GM18867 (cell line): ENCODE results near the gene PUM2.
"Not testable (repeated sequence)": the region's sequence is repeated elsewhere in the genome, so short reads cannot be mapped to it uniquely, and the experiment has no call there.

Experiments
- ATAC-seq: cut with Tn5 transposase; IDR thresholded peaks from one replicate; pipeline ENCODE4 v1.9.1; 2021; ENCODE audit warnings: mild to moderate bottlenecking, moderate library complexity; ENCODE audit not compliant: unreplicated experiment

Gene PUM2

DNA sequence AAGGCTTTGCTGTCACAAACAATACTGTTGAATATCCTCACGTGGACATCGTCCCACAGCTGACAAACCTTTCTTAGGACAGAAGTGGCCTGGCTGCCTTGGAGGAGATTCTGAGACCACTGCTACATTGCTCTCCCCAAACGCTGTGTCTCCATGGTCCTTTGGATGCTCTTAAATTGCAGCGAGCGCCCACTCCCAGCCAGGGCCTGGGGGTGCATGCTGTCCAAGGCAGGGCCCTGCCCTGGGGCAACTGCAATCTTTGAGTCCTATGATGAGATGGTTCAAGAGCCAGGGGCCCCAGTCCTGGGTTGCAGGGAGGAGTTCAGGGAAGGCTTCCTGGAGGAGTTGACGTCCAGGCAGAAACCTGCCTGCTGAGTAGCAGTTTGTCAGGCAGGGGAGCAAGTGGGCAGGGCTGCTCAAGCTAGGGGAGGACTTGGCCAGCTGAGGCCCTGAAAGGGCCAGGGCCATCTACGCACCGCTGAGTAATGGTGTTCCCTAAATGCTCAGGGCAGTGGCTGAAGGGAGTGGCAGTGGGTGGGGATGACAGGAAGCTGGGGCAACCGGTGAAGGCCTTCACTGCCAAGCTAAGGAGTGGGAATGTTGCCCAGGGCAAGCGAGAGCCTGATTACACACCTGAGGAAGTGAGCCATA is 114.9 kb downstream of the PUM2 start:
- no peak for ATAC-seq

DNA sequence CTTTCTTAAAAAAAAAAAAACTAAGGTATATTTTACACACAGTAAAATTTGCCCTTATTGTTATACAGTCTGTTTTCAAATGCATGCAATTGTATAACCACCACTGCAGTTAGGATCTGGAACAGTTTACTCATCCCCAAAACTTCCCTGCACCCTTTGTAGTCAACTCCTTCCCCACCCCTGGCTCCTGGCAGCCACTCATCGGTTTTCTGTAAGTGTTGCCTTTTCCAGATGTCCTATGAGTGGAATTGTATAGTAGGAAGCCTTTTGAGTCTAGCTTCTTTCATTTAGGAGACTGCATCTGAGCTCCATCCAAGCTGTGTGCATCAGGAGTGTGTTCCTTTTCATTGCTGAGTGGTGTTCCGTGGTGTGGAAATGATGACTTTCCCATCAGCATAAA is 116.0 kb downstream of the PUM2 start:
- not testable (repeated sequence) for ATAC-seq

DNA sequence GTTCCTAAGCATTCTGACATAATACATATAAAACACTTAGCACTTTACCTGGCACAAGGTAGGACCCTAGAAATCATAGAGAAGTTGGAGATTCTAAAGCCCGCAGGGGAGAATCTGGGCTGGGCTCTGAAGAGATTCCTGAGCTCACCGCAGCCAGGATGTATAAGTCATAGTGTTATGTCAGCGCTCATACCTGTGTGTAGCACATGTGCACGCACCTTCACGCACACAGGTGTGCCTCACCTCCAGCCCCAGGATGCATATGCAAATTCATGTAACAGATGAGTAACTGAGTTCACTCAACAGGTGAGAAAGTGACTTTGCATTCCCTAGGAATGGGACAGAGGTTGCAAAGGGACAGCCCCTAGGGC is 117.8 kb downstream of the PUM2 start:
- ATAC-seq, result no peak

DNA sequence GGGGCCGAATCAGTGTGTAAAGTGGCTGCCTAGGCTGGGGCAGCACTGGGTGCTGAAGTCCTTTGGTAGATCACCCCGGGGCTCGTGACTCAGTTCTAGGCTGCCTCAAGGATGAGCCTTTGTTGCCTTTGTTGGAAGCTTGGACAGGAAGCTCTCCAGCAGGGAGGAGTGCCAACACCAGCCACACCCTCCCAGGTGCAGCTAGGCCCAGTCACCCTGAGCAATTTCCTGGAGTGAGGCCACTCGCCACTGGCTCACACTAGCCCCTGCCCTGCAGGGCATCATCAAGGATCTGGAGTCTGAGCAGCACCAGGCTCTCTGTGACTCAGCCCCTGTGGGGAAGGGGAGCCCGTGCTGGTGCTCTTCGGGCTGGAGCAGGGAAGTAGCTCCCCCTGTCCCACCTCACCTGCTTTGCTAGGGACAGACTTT is 119.0 kb downstream of the PUM2 start:
- ATAC-seq, result no peak

DNA sequence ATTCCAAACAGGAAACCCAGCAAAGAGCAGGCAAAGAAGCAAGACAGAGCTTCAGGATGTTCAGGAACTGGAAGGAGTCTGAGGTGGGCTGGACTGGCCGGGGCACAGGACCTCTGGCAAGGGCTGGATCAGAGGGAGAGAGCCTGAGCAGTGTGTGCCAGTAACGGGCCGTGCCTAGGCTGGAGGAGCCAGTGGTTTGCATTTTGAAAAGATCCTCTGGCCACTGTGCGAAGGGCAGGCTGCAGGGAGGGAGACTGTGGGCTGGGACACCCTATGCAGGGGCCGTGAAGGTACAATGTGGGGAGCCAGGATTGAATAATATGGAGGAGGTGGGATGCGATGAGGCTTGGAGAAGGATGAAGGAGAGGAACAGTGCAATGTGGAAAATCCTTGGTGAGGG is 119.5 kb downstream of the PUM2 start:
- ATAC-seq, result no peak

DNA sequence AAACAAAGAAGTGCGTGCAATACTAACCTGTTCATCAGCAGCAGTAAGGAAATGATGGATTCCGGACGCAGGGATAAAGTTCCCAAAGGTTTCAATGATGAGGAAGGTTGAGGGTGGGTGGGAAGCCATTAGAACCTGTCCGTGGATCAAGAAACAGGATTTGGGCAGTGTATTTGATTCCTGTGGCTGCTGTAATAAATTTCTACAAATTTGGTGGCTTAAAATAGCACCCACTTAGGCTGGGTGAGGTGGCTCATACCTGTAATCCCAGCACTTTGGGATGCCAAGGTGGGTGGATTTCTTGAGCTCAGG is 120.6 kb downstream of the PUM2 start:
- no peak for ATAC-seq

DNA sequence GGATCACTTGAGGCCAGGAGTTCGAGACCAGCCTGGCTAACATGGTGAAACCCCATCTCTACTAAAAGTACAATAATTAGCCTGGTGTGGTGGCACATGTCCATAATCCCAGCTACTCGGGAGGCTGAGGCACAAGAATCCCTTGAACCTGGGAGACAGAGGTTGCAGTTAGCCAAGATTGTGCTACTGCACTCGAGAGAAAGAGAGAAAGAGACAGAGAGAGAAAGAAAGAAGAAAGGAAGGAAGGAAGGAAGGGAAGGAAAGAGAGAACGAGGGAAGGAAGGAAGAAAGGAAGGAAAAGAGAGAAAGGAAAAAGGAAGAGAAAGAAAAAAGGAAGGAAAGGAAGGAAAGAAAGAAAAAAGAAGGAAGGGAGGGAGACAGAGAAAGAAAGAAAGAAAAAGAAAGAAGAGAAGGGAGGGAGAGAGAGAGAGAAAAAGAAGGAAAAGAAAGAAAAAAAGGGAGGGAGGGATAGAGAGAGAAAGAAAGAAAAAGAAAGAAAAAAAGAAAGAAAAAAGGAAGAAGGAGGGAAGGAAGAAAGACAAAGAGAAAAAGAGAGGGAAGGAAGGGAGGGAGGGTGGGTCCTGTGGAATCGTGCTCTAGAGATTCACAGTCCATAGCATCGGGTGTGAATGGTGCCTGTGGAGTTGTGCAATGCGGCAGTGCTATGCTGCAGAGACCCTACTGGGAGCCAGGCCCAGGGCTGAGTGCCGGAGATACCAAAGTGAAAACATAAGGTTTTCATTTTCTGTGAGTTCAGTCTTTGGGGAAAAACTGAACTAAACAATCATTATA is 121.1 kb downstream of the PUM2 start:
- no peak for ATAC-seq

DNA sequence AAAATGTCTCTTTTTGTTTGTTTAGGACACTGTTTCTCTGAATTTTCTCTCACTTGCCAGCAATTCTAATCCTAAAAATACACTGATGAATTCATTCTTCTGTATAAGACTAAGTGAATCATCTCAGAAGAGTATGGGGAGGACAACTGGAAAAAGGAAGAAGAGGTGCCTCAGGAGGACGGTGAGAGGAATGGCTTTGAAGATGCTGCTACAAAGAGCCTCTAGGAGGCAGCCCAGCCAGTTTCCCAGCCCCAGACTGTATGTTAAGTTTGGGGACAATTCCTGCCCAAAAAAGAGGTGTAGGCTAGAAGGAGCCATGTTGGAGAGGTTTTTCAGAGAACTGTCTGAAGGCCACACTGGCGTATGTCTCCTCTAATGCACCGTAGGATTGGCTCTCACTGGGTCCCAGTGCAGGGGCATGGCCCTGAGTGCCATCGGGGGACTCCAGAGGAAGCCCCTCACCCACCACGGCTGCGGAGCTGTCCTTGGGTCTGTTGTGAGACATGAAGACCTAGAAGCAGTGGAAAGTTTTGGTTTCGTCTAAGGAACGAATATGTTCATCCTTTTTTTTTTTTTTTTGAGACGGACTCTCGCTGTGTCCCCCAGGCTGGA is 122.6 kb downstream of the PUM2 start:
- no peak for ATAC-seq

DNA sequence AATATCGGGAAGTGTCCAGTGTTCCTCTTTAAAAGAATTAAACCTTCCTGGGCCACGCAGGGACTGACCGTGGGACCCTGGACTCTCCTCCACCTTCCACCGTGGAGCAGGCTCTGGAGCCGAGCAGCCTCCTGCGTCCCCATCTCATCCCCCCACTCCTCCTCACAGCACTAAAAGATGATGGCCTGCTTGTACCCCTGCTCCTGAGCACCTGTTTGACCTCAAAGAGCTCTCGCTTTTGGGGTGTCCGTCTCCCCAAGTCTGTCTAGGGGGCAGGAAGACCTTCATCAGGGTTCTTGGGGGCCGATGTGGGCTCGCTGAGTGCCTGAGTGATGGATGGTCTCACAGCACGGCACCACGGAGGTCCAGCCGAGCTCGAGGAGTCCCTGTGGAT is 124.5 kb downstream of the PUM2 start:
- no peak for ATAC-seq

DNA sequence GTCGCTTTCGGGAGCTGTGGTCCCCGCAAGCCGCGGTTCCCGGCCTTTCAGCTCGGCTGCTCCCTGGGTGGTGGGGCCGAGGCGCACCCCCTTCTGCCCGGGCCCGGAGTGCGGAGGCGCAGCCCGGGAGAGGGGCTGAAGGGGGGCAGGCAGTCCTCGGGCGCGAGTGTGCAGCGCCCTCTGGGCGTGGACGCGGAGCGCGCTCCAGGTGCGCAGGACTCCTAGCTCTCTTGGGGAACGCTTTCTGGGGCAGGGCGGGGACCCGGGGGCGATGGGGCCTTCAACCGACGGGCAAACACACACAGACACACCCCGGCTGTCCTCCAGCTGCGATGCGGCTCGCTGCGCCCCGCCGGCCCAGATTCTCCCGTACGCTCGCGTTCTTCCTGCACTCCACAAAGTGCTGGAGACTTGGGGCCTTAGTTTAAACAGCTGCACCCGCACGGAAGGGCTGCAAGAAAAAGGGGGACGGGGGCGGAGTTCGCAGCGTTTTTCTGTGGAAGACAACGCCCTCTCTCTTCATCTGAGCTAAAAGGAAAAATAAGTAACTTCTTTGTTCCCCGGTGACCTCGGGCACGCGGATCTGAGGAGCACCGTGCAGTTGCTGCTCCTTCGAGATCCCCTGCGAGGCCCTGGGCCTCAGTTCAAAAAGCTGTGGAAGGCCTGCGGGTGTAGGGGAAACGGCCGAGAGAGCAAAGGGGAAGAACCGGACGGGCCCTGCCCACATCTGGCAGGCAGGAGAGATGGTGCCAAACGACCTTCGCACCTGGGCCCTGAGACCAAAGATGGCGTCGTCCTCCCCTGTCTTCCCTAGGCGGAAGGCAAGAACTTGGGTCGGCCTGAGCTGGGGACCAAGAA is 125.1 kb downstream of the PUM2 start:
- peak; percentile 72 for ATAC-seq

DNA sequence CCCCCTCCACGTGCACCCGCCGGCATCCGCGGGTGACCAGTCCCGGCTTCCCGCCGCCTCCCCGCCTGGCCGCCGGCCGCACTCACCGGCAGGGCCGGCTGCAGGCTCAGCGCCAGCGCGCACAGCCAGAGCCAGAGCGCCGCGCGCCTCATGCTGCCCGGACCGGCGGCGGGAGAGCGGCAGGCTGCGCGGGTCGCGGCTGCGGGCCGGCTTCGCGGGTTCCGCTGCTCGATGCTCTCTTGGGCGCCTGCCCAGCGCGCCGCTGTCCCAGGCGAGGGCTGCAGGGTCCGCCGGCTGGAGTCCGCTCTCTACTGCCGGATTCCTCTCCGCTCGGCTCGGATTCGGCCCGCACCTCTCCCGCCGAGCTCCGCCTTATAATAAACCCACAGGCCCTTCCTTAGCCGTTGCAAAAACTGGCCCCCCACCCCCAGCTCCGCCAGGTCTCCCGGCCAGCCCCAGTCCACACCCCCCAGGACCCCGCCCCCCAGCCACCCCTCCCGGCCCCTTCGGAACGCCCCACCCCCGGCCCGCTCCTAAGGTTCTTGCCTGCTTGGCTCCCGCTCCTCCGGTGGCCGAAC is 125.8 kb downstream of the PUM2 start, which contains the start of gene SDC1:
Gene SDC1, minus strand, starts transcription at position 415 of the 578 bp plus-strand sequence. Its CDS starts 263 bp downstream, at position 152.
- ATAC-seq, result peak; percentile 24

DNA sequence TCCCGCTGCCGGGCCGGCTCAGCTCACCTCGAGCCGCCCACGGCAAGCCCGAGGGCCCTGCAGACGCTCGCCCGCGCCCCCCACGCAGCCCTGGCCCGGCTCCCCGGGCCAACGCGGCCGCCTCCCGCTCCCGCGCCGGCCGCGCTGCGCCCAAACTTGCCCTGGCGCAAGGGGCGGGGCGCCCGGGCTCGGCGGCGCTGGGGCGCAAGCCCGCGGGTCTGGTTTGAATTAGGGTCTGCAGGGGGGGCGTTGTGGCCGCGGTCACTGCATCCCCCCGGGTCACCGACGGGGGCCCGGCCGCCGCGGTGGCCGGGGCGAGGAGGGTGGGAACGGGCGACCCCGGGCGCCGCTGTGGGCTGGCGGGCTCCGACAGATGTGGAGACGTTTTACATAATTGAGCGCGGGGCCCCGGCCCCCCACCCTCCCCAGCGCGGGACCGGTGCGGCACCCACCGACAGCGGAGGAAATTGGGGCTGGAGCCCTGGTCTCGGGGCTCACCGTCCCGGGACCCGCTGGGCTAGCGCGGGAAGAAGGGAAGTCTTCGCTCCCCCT is 126.4 kb downstream of the PUM2 start:
- peak; percentile 30 for ATAC-seq

DNA sequence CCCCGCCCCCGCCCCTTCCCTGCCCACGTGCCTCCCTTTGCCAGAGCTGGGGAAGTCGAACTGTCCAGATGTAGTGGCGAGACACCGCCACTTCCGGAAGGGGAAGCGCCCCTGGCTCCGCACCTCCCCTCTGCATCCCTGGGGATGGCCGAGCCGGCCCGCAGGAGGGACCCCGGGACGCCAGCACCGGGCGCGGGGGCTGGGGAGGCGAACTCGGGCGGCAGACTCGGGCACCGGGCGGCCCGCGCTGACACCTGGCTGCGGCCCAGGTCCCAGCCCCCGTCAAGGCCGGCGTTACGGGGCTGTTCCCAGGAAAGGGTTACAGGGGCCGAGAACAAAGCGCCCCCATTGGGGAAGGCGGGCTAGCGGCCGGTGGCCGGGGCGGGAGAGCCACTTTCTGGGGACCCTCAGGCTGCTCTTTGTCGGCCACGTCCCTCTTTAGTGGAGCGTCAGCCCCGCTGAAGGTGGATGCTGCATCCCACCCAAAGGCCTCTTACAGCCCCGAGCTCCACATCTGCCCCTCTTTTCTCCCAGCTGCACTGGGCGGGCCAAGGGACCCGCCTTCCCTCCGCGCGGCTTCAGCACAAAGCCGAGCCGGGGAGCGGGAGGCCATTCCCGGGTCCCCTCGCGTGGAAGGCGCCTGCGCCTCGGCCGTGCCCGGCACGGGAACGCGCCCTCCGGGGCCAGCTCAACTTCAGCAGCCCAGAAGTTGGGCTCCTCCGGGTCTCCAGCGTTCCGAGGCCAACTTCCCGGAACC is 127.1 kb downstream of the PUM2 start:
- peak; percentile 18 for ATAC-seq

DNA sequence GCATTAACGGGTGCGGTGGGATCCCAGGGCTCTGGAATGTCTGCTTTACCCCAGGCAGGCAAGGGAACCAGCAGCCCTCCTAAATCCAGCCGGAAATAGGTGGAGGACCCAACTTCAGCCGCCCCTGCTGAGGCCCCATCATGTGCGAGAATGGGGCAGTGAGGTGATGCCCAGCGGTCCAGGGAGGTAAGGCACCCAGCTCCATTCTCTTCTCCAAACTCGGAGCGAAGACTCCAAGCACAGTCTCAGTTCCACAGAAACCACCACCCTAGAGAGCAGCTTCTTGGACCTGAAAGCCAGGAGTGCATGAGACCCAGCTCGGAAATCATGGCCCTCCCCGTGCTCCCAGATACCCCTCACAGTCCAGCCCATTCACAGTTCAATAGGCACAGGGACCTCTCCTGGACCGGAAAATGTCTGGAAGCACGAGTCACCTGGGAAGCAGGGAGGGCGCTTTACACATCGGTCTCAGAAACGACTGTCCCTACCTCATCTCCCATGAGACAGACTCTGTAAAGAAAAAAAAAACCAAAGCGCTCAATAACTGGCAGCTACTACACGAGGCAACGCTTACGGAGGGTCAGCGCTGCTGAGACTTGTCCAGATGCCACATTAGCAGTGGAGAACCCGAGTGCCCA is 127.8 kb downstream of the PUM2 start:
- no peak for ATAC-seq

DNA sequence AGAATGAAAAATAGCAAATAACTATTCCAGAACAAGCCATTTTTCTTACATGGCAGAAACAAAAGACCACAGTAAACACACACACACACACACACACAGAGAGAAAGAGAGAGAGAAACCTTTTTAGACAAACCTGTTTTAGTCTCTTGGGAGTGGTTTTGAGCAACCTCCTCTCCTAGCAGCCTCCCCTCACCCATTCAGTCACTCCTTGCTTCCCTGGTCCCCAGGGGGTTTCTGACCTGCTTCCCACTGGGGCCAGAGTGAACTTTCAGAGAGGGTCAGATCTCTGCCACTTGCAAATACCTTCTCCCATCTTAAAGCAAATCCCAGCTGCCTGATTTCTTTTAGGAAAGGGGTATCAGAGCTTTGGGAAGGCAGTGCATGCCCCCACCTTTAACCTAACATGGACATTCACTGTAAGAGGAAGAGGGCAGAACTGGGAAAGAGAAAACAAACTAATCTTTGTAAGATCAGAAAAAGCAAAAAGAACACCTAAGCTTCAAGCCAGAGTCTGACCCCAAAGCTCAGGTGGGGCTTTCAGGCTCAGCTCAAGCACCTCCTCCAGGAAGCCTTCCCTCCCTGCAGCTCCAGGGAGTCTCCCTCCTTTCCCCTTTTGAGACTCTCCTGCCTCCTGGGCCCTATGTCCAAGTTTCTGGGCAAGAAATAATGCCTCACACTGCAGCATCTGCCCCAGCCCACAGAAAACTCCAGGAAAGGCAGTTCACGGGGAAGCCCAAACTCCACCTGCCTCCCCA is 128.5 kb downstream of the PUM2 start:
- no peak for ATAC-seq

DNA sequence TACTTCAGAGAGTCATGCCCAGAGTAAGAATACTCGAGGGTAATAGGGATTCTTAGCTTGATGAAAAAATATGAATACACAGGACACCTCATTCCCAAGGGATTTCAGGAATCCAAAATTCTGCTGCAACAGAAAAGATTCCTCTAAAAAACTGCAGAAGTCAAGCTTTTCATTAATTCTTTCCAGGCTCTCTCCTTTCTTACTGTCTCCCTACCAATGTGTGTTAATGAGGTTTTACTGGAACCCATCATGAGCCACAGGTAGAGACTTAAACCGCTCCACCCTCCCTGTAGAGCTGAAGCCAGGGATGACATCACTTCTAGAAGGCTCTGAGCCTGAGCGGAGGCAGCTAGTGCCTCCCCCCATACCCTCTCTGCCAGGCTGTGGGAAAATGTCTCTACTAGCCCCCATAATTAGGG is 129.1 kb downstream of the PUM2 start:
- ATAC-seq, result no peak

DNA sequence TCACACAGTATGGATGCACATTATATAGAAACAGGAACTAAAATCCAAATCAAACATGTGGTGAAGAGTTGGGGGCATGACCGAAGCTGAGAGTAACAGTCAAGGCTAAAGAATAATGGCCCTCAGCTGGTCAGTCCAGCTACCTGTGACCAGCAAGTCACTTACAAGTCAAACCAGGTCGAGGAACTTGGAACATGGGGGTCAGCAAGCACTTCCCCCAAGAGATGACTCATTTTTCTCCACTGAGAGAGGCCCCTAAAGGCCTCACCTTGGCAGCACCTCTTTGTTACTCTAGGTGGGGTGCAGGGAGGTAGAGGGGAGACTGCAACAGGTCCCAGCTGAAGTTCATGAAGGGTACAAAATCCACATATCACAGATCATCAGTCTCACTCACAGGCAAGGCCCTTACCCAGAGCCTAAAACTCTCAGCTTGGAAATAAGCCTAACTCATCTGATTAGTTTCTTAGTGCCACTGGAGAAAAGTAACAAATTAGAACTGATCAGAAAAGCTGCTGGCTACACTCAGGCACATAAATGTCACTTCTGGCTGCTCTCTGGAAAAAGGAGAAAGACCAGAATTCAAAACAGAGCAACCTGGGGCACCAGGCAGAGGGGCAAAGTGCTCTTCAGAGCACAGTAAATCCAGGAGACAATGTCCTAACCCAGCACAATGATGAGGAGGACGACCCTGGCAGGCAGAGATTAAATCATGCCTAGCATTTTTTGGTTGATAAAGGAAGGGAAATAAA is 129.7 kb downstream of the PUM2 start:
- no peak for ATAC-seq

DNA sequence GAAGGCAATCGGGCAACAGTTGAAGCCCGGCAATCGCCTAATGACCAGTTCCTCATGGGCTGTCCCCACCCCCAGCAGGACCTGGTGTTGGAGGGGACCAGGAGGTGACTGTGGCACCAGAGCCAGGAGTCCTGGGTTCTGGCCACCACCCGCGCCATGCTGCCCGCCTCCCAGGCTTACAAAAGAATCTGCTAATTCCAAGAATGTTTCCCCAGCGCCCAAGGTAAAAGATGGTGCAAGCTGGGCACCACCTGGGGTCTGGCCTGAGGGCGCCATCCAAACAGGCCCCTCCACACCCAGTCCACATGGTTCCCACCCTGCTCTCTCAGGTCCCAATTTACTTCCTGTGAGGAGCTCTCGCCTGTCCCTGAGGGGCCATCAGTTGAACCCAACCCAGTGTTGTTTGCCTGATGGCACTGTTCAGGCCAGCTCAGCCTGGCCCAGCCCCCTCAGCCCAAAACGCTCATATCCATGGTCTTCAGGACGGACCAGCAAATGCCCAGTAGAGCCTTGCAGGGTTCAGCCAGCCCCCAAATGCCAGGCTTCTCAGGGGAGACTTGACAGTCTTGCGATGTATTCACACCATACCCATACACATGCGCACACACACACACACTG is 130.8 kb downstream of the PUM2 start:
- ATAC-seq, result no peak
